HG02973 (cell line): Measurements from ENCODE around the gene PPP6R3.
A peak's percentile ranks its signal among the peaks of the same experiment; 100 is the strongest.
"Not testable (repeated sequence)": the region's sequence is repeated elsewhere in the genome, so short reads cannot be mapped to it uniquely, and the experiment has no call there.

ENCODE experiments used
- ATAC-seq: cut with Tn5 transposase; IDR thresholded peaks from one replicate; pipeline ENCODE4 v1.9.1; 2021; ENCODE audit warnings: moderate library complexity; ENCODE audit not compliant: unreplicated experiment

PPP6R3 gene

GRCh38 chr11:68460741-68461574 is at the start of gene PPP6R3:
TSS of gene PPP6R3 (plus strand) at chr11:68460752. CDS start at chr11:68537665, 76,913 bp downstream.
- ATAC-seq, result peak; percentile 12

- ATAC-seq, result no peak
These were observed 49.0 kb upstream of the PPP6R3 start for GRCh38 chr11:68411501-68411991.

GRCh38 chr11:68412593-68413475 is 47.7 kb upstream of the PPP6R3 start:
- no peak for ATAC-seq

- ATAC-seq, result no peak
These were observed 47.0 kb upstream of the PPP6R3 start for GRCh38 chr11:68413591-68413999.

GRCh38 chr11:68414496-68415221 is 45.9 kb upstream of the PPP6R3 start:
- ATAC-seq, result no peak

GRCh38 chr11:68416070-68416578 is 44.4 kb upstream of the PPP6R3 start:
- ATAC-seq, result no peak

- ATAC-seq, result no peak
These were observed 41.9 kb upstream of the PPP6R3 start for GRCh38 chr11:68418648-68419047.

- no peak for ATAC-seq
These were observed 40.4 kb upstream of the PPP6R3 start for GRCh38 chr11:68420171-68420570.

- ATAC-seq, result no peak
These were observed 37.1 kb upstream of the PPP6R3 start for GRCh38 chr11:68423481-68423880.

GRCh38 chr11:68424101-68424632 is 36.4 kb upstream of the PPP6R3 start:
- ATAC-seq, result no peak

GRCh38 chr11:68424981-68425865 is 35.3 kb upstream of the PPP6R3 start:
- ATAC-seq, result no peak

- ATAC-seq, result no peak
These were observed 34.6 kb upstream of the PPP6R3 start for GRCh38 chr11:68425866-68426380.

- ATAC-seq, result no peak
These were observed 30.9 kb upstream of the PPP6R3 start for GRCh38 chr11:68429661-68430060.

GRCh38 chr11:68430384-68430783 is 30.2 kb upstream of the PPP6R3 start:
- no peak for ATAC-seq

GRCh38 chr11:68430801-68431200 is 29.8 kb upstream of the PPP6R3 start:
- ATAC-seq, result no peak

GRCh38 chr11:68431984-68432645 is 28.4 kb upstream of the PPP6R3 start:
- no peak for ATAC-seq

GRCh38 chr11:68432874-68433273 is 27.7 kb upstream of the PPP6R3 start:
- no peak for ATAC-seq

- no peak for ATAC-seq
These were observed 27.0 kb upstream of the PPP6R3 start for GRCh38 chr11:68433541-68433940.

GRCh38 chr11:68434159-68434558 is 26.4 kb upstream of the PPP6R3 start:
- not testable (repeated sequence) for ATAC-seq
